Activated naive CD4-positive, alpha-beta T cell treated with anti-CD3 and anti-CD28 coated beads, Interleukin-2, amount 50 U/mL, for 72 hours (primary cell): Measurements from ENCODE around the gene HPCAL1. TPM values are rescaled to one million over a fixed set of nuclear protein-coding genes. Genes with fewer than 3 reads are reported as not detected.
"Not testable (repeated sequence)": the region's sequence is repeated elsewhere in the genome, so short reads cannot be mapped to it uniquely, and the experiment has no call there.

Experiments used
- ATAC-seq, 2 donors: fragments of 150-1000 bp; cut with Tn5 transposase; 2 replicates each; pipeline ENCODE4 v1.10.0; 2021; ENCODE audit warnings: mild to moderate bottlenecking in 2 of 2, moderate library complexity in 2 of 2
- DNase-seq, 2 donors: peaks; one replicate each; pipeline ENCODE4 v3.0.0; 2021 to 2022; ENCODE audit warnings: low spot score in 2 of 2
- H3K27ac Mint-ChIP-seq, 2 donors: one replicate each; pipeline ENCODE4 v1.8.0; 2022; ENCODE audit warnings: mild to moderate bottlenecking in 2 of 2, mixed read lengths in 2 of 2
- H3K36me3 Mint-ChIP-seq, 2 donors: one replicate each; pipeline ENCODE4 v1.8.0; 2022; ENCODE audit warnings: mixed read lengths in 2 of 2
- H3K9me3 Mint-ChIP-seq, 2 donors: one replicate each; pipeline ENCODE4 v1.8.0; 2022; ENCODE audit warnings: mixed read lengths in 2 of 2
- total RNA-seq, 2 donors: library from RNA; stranded (reverse); gene quantifications; one replicate each; pipeline ENCODE4 v1.2.3, GENCODE V29; 2022

HPCAL1 gene
- total RNA-seq, 2 donors from 2014 or later, result 46.0 to 96.5 TPM

DNA sequence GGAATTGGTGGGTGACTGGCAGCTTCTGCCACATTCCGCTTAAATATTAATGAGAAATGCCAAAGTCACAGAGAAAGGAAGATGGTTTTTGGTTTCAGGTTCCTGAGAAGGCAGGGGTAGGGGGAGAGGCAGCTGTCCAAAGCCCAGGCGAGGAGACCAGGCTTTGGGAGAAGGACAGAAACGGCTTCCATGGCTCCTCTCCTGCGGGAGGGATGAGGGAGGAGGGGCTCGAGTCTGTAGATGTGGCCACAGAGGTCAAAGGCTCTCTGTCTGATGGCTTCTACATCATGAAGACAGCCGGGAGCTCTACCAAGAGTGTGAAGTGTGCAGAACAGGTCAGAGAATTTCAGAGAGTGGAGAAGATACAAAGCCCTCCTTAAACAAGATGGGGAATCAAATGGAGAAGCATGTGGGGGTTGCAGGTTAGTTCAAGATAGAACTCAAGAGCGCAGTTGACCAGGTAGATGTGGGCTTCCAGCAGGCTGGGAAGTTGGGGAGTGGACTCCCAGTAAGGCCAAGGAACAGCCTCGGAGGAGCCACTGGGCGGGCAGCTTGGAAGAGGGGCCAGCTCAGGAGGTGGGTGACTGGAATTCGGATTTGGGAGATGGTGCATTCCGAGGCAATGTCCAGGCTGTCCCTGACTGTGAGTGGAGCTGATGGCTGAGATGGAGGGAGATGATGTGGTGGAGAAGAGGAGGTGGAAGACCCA is 23.8 kb upstream of the HPCAL1 start:
- no peaks in the 10 kb centered on the region for H3K36me3 Mint-ChIP-seq
- H3K27ac Mint-ChIP-seq, result peak overlapping the region in 1 of 2 donors; percentile 63
- DNase-seq (no peak), ATAC-seq (no peak)
- H3K9me3 Mint-ChIP-seq, result no peaks in the 10 kb centered on the region

DNA sequence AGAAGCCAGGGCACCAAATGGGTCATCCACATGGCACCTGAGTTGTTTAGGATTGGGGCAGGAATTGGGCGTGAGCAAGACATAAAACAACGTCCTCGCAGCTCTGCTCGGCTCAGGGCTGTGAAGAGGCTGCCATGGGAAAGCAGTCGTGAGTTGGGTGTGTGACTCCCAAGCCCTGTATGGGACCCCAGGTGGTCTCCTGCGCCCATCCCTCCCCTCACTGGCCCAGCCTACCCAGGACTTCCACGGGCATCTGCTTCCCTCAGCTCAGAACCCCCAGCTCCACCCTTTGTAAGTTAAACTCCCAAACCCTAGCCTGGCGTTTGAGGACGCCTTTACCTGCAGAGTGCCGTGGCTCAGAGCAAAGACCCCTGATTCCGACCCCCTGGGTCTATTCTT is 23.2 kb upstream of the HPCAL1 start:
- H3K36me3 Mint-ChIP-seq, result no peaks in the 10 kb centered on the region

DNA sequence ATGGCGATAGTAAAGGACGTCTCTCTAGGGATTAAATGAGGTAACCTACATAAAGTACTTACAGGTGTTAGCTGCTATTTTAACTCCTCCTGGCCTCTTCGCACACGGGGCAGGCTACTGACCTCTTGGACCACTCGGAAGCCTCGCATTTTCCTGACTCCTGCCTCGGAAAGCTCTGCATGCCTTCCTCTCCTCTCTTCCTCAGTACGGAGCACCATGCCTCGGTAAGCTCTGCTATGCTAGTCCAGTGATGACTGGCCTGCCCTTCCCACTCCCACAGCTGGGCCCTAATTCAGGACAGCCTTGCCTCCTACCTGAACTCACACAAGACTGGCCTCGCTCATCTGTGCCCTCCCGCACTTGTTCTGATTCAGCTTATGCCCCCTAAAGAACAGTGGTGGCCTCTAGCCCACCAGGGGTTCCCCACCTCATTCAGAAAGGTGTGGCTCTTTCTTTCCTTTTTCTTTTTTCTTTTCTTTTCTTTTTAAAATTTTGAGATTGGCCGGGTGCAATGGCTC is 22.7 kb upstream of the HPCAL1 start:
- DNase-seq (no peak), ATAC-seq (no peak)
- H3K9me3 Mint-ChIP-seq, result no peaks in the 10 kb centered on the region
- no peaks in the 10 kb centered on the region for H3K36me3 Mint-ChIP-seq
- H3K27ac Mint-ChIP-seq, result no peak overlapping the region

More for the DNA sequence above, 23.2 kb upstream of the HPCAL1 start:
- Mint-ChIP-seq H3K27ac (no peak overlapping the region), H3K9me3 (no peaks in the 10 kb centered on the region)
- DNase-seq, result no peak
- no peak for ATAC-seq

- no peak for ATAC-seq
- H3K9me3 Mint-ChIP-seq, result no peaks in the 10 kb centered on the region
- DNase-seq, result no peak
- no peaks in the 10 kb centered on the region for H3K36me3 Mint-ChIP-seq
- H3K27ac Mint-ChIP-seq, result peak overlapping the region in 1 of 2 donors; percentile 81
Measured at GRCh38 chr2:10281891-10282290, 20.8 kb upstream of the HPCAL1 start.

- no peak overlapping the region for H3K27ac Mint-ChIP-seq
- no peaks in the 10 kb centered on the region for H3K9me3 Mint-ChIP-seq
- DNase-seq (no peak), ATAC-seq (no peak)
- H3K36me3 Mint-ChIP-seq, result no peaks in the 10 kb centered on the region
Measured at GRCh38 chr2:10282611-10283105, 20.0 kb upstream of the HPCAL1 start.

DNA sequence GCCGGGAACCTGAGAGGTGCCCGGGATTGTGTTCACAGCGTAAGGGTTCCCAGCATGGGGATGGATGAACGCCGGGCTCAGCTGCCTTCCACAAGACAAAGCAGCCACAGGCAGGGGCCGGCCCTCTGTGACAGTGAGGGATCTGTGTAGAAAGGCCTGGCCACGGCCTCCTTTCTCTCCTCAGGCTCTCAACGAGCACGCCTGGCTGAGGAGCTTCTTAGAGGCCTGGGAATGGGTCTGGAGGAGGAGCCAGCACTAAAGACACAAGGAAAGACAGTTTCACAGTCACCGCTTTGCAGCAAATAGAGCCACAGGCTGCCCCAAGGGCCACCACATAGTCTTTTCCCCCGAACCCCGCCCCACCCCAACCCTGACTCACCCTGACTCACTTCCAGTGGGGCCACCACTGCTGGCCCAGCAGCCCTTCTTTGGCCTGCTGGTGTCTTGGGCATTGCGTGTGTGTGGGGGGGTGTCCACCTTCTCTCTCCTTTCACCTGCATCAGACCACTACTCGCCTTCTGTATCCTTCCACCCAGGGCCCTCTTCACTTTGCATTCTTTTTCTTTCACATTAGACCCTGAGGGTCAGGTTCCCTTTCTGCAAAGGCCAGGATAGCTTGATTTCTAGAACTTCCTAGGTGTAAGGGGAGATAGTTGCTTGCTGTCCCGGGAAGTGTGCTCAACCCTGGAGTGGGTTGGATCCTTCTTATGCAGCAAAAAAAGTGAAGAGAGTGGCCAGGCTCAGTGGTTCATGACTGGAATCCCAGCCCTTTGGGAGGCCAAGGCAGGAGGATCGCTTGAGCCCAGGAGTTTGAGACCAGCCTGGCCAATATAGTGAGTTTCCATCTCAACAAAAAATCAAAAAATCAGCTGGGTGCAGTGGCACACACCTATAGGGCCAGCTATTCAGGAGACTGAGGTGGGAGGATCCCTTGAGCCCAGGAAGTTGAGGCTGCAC is 19.3 kb upstream of the HPCAL1 start:
- ATAC-seq, result peak; percentile 53 to 80
- H3K27ac Mint-ChIP-seq, result no peak overlapping the region
- DNase-seq, result no peak
- H3K9me3 Mint-ChIP-seq, result no peaks in the 10 kb centered on the region
- no peaks in the 10 kb centered on the region for H3K36me3 Mint-ChIP-seq

- ATAC-seq (no peak), DNase-seq (no peak)
- Mint-ChIP-seq H3K36me3 (no peaks in the 10 kb centered on the region), H3K9me3 (no peaks in the 10 kb centered on the region), H3K27ac (no peak overlapping the region)
Measured at GRCh38 chr2:10284108-10284870, 18.4 kb upstream of the HPCAL1 start.

- ATAC-seq (no peak), DNase-seq (no peak)
- Mint-ChIP-seq H3K27ac (no peak overlapping the region), H3K9me3 (no peaks in the 10 kb centered on the region), H3K36me3 (no peaks in the 10 kb centered on the region)
Measured at GRCh38 chr2:10285191-10285555, 17.5 kb upstream of the HPCAL1 start.

DNA sequence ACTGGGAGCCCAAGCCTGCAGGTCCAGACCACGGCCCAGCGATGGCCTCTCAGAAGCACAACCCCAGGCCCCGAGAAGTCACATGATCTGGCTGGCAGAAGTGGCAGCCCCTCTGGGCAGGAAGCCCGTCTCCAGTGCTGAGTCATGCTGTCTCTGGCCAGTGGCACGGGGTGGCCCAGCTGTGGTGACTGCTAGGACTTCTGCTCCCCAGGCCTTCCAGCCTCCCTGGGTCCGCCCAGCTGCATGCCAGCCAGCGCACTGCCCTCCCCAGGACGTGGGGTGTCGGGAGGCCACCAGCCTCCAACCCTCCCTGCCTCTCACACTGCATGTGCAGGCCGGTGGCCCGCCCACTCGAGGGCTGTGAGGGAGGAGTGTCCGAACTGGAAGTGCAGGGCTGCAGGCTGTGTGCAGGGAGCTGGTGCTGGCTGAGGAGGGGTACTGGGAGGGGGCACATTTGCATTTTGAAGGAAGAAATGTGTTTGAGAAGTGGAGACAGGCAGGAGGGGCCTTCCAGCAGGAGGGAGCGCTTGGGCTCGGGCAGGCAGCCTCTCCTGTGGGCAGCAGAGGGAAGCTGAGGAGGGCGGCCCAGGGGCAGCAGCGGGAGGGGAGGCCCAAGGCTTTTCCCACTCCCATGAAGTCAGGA is 17.0 kb upstream of the HPCAL1 start:
- ATAC-seq (no peak), DNase-seq (no peak)
- H3K27ac Mint-ChIP-seq, result no peak overlapping the region
- H3K36me3 Mint-ChIP-seq, result no peaks in the 10 kb centered on the region
- no peaks in the 10 kb centered on the region for H3K9me3 Mint-ChIP-seq

DNA sequence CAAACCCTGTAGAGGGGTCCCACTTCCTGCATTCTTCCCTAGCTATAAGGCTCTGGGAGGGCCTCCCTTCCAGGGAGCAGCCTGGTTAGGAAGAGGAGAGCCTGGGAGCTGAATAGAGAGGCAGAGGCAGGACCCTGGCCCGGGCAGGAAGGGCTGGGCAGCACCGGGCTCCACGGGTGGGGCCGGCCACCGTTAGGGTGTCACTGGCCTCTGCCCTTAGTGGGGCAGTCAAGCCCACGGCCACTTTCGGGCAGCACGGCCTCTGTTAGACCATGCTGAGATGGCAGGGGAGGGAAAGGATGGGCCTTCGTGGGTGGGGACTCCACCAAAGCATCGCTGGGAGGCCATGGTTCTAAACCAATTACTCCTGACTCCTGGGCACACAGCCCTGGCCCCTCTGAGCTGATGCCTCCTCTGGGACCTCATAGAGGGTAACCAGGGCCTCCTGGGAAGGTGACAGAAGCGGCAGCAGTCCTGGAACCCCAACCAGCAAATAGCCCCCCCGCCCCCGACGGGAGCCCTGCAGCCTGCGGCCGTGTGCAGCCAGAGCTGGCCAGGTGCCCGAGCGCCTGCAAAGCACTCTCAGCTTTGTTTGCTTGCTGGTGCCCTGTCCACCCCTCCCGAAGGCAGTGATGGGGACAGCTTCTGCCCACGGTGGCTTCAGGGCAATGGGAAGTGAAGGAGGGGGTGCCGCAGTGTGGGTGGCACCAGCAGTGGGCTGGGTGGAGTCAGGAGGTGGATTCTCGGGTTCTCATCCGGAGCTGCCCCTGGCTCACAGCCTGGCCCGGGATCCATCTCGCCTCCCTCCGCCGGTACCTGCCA is 16.3 kb upstream of the HPCAL1 start:
- no peak for ATAC-seq
- DNase-seq, result no peak
- H3K36me3 Mint-ChIP-seq, result no peaks in the 10 kb centered on the region
- H3K27ac Mint-ChIP-seq, result no peak overlapping the region
- no peaks in the 10 kb centered on the region for H3K9me3 Mint-ChIP-seq

- Mint-ChIP-seq H3K9me3 (no peaks in the 10 kb centered on the region), H3K27ac (no peak overlapping the region), H3K36me3 (no peaks in the 10 kb centered on the region)
- ATAC-seq (no peak), DNase-seq (no peak)
Measured at GRCh38 chr2:10287761-10288160, 14.9 kb upstream of the HPCAL1 start.

- DNase-seq, result no peak
Measured at GRCh38 chr2:10288606-10289005, 14.1 kb upstream of the HPCAL1 start.

DNA sequence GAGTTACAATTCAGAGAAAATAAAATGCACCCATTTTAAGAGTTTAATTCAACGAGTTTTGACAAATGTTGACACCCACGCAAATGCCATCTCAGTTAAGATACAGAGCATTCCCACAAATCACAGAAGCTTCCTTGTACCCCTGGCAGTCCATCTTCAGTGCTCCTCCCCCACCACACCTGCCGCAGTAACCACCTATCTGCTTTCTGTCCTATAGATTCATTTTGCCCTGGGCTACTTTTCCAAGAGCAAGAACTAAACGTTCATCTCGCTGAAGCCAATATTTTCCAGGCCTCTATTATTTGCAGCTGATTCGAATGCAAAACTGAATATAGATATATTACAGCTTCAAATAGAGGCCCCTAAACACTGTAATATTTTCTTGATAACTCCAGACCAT is 13.4 kb upstream of the HPCAL1 start:
- Mint-ChIP-seq H3K27ac (no peak overlapping the region), H3K9me3 (no peaks in the 10 kb centered on the region), H3K36me3 (peaks cover 1 to 3% of the 10 kb centered on the region in 2 donors)
- DNase-seq (no peak), ATAC-seq (no peak)

More at GRCh38 chr2:10288606-10289005, 14.1 kb upstream of the HPCAL1 start:
- H3K27ac Mint-ChIP-seq, result no peak overlapping the region
- no peak for ATAC-seq
- H3K9me3 Mint-ChIP-seq, result no peaks in the 10 kb centered on the region
- no peaks in the 10 kb centered on the region for H3K36me3 Mint-ChIP-seq

- peak in 1 of 2 donors; percentile 34 for ATAC-seq
- no peak for DNase-seq
- Mint-ChIP-seq H3K9me3 (no peaks in the 10 kb centered on the region), H3K27ac (no peak overlapping the region), H3K36me3 (peaks cover 5 to 7% of the 10 kb centered on the region in 2 donors)
Measured at GRCh38 chr2:10289891-10290290, 12.8 kb upstream of the HPCAL1 start.

- H3K36me3 Mint-ChIP-seq, result peaks cover 5 to 12% of the 10 kb centered on the region in 2 donors
- H3K9me3 Mint-ChIP-seq, H3K27ac Mint-ChIP-seq, ATAC-seq, DNase-seq: not testable (repeated sequence)
Measured at GRCh38 chr2:10291376-10291775, 11.3 kb upstream of the HPCAL1 start.
